SK-N-SH (cell line): ENCODE measurements around the gene PRDX5.

Experiments
- GATA2 ChIP-seq: sonication (generic); formaldehyde crosslinking; IDR thresholded peaks from 2 replicates; pipeline ENCODE4 v1.5.0; 2020; ENCODE audit warnings: mild to moderate bottlenecking, missing genetic modification reagents
- JUND ChIP-seq: IDR thresholded peaks from 2 replicates; pipeline ENCODE4 v1.4.0; 2012
- MXI1 ChIP-seq: IDR thresholded peaks from 2 replicates; pipeline ENCODE4 v1.6.1; 2012; ENCODE audit warnings: mild to moderate bottlenecking, low read depth, low read length, improper control_type of control experiment
- POLR2AphosphoS5 ChIP-seq: IDR thresholded peaks from 2 replicates; pipeline ENCODE4 v1.6.1; 2012; ENCODE audit warnings: low read depth, low read length
- RCOR1 ChIP-seq: fragments of 150-350 bp; IDR thresholded peaks from 2 replicates; pipeline ENCODE4 v1.6.1; 2017; ENCODE audit warnings: antibody characterized with exemption, low read length
- SMC3 ChIP-seq: IDR thresholded peaks from 2 replicates; pipeline ENCODE4 v1.6.1; 2012; ENCODE audit warnings: low read depth, low read length, improper control_type of control experiment
- TF ChIP-seq, protein P1 (sequence below): fragments of 200-600 bp; sonication (generic); IDR thresholded peaks from 2 replicates; pipeline ENCODE4 v1.6.1; 2017; ENCODE audit warnings: antibody characterized with exemption, mild to moderate bottlenecking, moderate library complexity
- TF ChIP-seq, protein P2 (sequence below): IDR thresholded peaks from 2 replicates; pipeline ENCODE4 v1.4.0; 2012; ENCODE audit warnings: low read depth

DNA sequence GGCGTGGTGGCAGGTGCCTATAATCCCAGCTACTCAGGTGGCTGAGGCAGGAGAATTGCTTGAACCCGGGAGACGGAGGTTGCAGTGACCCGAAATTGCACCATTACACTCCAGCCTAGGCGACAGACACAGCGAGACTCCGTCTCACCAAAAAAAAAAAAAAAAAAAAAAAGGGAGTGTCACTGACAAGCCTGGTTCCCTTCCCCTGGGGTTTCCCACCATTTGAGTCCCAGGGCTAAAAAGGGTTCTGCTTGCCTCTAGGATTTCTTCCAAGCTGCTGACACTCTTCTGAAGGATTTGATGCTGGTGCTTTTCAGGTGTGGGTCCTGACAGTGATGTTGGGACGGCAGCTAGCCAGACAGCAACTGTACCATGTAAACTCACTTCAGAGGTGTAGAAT lies 20.8 kb downstream of the PRDX5 start:
- TF ChIP-seq, protein P1, sequence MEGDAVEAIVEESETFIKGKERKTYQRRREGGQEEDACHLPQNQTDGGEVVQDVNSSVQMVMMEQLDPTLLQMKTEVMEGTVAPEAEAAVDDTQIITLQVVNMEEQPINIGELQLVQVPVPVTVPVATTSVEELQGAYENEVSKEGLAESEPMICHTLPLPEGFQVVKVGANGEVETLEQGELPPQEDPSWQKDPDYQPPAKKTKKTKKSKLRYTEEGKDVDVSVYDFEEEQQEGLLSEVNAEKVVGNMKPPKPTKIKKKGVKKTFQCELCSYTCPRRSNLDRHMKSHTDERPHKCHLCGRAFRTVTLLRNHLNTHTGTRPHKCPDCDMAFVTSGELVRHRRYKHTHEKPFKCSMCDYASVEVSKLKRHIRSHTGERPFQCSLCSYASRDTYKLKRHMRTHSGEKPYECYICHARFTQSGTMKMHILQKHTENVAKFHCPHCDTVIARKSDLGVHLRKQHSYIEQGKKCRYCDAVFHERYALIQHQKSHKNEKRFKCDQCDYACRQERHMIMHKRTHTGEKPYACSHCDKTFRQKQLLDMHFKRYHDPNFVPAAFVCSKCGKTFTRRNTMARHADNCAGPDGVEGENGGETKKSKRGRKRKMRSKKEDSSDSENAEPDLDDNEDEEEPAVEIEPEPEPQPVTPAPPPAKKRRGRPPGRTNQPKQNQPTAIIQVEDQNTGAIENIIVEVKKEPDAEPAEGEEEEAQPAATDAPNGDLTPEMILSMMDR = no peak
- TF ChIP-seq RCOR1 (no peak), GATA2 (CRISPR knock-in tag) (no peak), SMC3 (no peak), MXI1 (no peak), POLR2AphosphoS5 (no peak), JUND (no peak)
- TF ChIP-seq, protein P2, sequence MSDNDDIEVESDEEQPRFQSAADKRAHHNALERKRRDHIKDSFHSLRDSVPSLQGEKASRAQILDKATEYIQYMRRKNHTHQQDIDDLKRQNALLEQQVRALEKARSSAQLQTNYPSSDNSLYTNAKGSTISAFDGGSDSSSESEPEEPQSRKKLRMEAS = no peak
